ENCODE results near the gene ARHGAP23. TPM values are rescaled to one million over a fixed set of nuclear protein-coding genes. Genes with fewer than 3 reads are reported as not detected.
A peak's percentile ranks its signal among the peaks of the same experiment; 100 is the strongest.
"Not testable (repeated sequence)": the region's sequence is repeated elsewhere in the genome, so short reads cannot be mapped to it uniquely, and the experiment has no call there.

ARHGAP23 gene
- total RNA-seq, 8 experiments from 2014 or later: 5.2 to 21.1 (median 14.0) TPM

DNA sequence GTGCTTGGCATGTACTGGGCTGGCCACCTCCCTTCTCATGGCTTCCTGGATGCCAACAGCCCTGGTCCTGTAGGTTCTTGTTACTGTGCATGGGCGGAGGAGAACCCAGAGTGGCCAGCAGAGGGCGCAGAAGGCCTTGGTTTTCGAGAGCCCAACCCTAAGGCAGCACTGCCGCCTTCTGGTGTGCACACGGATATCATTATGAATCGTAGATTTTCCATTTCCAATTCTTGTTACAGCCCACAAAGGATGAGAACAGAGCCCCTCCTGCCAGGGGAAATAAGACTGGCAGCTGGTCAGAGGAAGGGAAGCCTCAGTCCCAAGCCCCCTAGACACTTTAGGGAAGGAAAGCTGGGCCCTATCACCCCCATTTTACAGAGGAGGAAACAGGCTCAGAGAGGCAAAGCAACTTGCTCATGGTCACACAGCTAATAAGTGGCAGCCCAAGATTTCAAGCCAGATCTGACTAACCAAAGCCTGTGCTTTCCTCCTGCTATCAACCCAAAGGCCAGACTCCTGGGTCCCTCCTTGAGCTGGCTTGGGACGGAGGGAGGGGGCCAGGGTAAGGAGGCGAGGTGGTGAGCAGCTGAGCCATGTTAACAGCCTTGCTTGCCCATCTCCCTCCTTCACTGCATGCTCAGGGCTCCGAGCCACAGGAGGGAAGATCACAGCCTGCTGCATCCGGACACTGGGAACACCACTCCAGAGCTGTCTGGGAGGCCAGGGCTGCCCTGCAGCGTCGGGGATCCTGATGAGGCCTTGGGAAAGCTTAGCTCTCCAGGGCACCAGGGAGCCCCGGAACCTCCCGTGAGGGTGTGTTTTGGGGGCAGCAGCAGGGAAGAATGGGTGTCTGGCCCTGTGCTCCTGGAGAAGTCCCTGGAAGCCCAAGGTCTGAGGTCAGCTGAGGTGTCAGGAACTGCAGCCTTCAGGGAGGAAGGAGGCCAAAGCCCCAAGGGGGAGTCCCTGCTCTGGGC is 64.1 kb downstream of the ARHGAP23 start:
- ATAC-seq (replicated peaks in 6 of 8): peak in 6 of 8 experiments; percentile 38 to 58 (median 52)
- H3K4me3 ChIP-seq; H3K27ac ChIP-seq; H3K4me1 ChIP-seq (replicated peaks in 1 of 2): not testable (repeated sequence)
- in situ Hi-C loops (cut with MboI; ENCODE audit: low pct_unique_long_range_greater_than_20kb in 2 of 9, low sequenced_read_pairs in 9 of 9, unreplicated experiment in 9 of 9): loop anchor here in 2 of 9 experiments (5.0 to 10.0 kb wide), 2 partner anchors 172 to 175 kb away; no protein-coding TSS in a partner anchor
- 94 to 100% (median 100%) methylated on average over 1 to 5 of the region's 14 CpGs; no CpG with 5 or more reads in 7 of the 10 experiments for WGBS, 10 experiments

DNA sequence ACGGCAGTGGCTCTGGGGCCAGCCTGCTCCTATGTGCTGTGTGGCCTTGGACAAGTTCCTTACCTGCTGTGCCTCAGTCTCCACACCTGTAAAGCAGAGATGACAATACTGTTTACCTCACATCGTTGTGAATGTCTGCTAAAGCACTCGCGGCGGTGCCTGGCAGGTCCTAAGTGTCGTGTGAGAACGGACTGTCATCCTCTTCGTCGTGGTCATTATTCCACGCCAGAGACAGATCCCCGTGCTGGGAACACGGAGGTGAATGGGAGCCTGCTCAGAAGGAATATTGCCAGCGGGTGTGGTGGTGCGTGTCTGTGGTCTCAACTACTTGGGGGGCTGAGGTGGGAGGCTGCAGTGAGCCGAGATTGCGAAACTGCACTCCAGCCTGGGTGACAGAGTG is 65.9 kb downstream of the ARHGAP23 start:
- ATAC-seq (replicated peaks in 6 of 8); H3K4me1 ChIP-seq (replicated peaks in 1 of 2); H3K27ac ChIP-seq; H3K4me3 ChIP-seq: not testable (repeated sequence)
- 80 to 97% (median 89%) methylated on average over 1 to 15 of the region's 16 CpGs; no CpG with 5 or more reads in 6 of the 10 experiments for WGBS, 10 experiments
- in situ Hi-C loops (cut with MboI; ENCODE audit: low pct_unique_long_range_greater_than_20kb in 2 of 9, low sequenced_read_pairs in 9 of 9, unreplicated experiment in 9 of 9): loop anchor here in 2 of 9 experiments (5.0 to 10.0 kb wide), 2 partner anchors 171 to 173 kb away; no protein-coding TSS in a partner anchor

DNA sequence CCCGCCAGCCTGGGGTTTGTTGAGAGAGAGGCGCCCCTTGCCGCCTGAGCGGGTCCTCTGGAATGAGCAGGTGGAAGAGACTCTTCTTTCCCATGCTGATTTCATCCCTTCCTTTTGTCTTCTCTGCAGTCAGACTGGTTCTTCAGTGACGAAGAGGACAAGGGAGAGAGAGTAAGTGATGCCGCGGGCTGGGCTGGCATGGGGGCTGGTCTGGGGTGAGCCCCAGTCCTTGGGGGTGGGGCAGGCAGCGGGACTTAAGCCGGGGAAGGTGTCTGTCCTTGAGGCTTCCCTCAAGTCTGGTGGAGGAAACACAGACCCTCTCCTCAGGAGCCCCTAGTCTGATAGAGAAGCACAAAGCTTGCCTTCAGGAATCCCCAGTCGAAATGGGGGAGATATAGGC is 69.4 kb downstream of the ARHGAP23 start:
- in situ Hi-C loops (cut with MboI; ENCODE audit: low pct_unique_long_range_greater_than_20kb in 2 of 9, low sequenced_read_pairs in 9 of 9, unreplicated experiment in 9 of 9): loop anchor here in 1 of 9 experiments (10.0 kb wide), 1 partner anchor 167 kb away; no protein-coding TSS in a partner anchor
- WGBS, 10 experiments: 100% methylated on average over 1 of the region's 10 CpGs; no CpG with 5 or more reads in 9 of the 10 experiments
- H3K27ac ChIP-seq; H3K4me3 ChIP-seq; ATAC-seq (replicated peaks in 6 of 8); H3K4me1 ChIP-seq (replicated peaks in 1 of 2): not testable (repeated sequence)

DNA sequence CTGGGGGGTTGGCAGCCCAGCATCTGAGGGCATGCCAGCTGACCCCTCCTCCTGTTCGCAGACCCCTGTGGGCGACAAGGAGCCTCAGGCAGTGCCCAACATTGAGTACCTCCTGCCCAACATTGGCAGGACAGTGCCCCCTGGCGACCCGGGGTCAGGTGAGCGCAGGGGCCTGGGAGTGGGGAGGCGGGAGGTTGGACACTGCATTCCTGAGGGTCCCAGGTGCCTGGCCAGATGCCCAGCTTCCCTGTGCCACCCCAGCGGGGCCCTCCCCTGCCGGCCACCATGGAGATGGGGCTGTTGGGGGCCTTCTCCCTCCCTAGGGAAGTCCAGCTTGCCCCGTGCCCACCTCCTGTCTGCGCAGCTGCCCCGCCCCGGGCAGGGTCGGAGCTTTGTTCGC is 70.1 kb downstream of the ARHGAP23 start:
- Histone ChIP-seq H3K27ac (no peak overlapping the region), H3K4me1 (replicated peaks in 1 of 2) (no peaks in the 10 kb centered on the region), H3K4me3 (no peak overlapping the region)
- 100% methylated on average over 2 of the region's 14 CpGs; no CpG with 5 or more reads in 8 of the 10 experiments for WGBS, 10 experiments
- no peak for ATAC-seq (replicated peaks in 6 of 8)
- in situ Hi-C loops (cut with MboI; ENCODE audit: low pct_unique_long_range_greater_than_20kb in 2 of 9, low sequenced_read_pairs in 9 of 9, unreplicated experiment in 9 of 9): loop anchor here in 1 of 9 experiments (10.0 kb wide), 1 partner anchor 166 kb away; no protein-coding TSS in a partner anchor

DNA sequence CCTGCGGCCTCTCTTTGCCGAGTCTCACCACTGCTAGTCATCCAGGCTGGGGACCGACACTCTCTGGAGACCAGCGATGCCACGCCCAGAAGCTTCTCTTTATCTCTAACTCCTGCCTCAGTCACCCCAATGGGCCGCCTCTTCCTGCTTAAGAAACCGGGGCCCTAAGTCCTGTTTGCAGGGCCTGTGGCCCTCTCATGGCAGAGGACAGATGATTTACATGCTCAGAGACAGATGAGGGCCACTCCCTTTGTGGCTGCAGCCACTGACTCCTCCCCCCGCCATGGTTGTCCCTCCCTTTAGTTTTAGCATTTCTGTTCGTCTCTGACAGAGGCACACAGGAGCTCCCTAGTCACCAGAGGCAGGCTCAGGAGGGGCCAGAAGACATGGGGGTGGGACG is 71.0 kb downstream of the ARHGAP23 start:
- in situ Hi-C loops (cut with MboI; ENCODE audit: low pct_unique_long_range_greater_than_20kb in 2 of 9, low sequenced_read_pairs in 9 of 9, unreplicated experiment in 9 of 9): loop anchor here in 1 of 9 experiments (10.0 kb wide), 1 partner anchor 166 kb away; no protein-coding TSS in a partner anchor
- not testable (repeated sequence) for H3K4me1 ChIP-seq (replicated peaks in 1 of 2); ATAC-seq (replicated peaks in 6 of 8); H3K4me3 ChIP-seq; H3K27ac ChIP-seq
- WGBS, 10 experiments: no CpG with 5 or more reads among the region's 10 CpGs

DNA sequence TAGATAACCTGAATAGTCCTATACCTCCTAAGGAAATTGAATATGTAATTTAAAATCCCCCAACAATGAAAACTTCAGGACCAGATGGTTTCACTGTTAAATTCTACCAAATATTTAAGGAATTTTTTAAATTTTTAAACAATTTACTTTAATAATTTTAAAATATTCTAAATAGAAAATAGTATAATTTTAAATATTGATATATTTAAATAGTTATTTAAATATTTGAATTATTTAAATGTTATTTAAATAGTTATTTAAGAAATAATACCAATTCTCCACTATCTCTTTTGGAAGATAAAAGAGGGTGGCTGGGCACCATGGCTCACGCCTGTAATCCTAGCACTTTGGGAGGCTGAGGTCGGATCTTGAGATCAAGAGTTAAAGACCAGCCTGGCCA is 73.5 kb downstream of the ARHGAP23 start:
- in situ Hi-C loops (cut with MboI; ENCODE audit: low pct_unique_long_range_greater_than_20kb in 2 of 9, low sequenced_read_pairs in 9 of 9, unreplicated experiment in 9 of 9): loop anchor here in 2 of 9 experiments (25.0 kb wide), 1 partner anchor 161 kb away; the partner anchor contains the start of gene EPOP (in 2 of the 2)
- WGBS, 10 experiments: 100% methylated on average over 1 of the region's 2 CpGs; no CpG with 5 or more reads in 9 of the 10 experiments
- H3K4me1 ChIP-seq (replicated peaks in 1 of 2); H3K27ac ChIP-seq; ATAC-seq (replicated peaks in 6 of 8); H3K4me3 ChIP-seq: not testable (repeated sequence)

DNA sequence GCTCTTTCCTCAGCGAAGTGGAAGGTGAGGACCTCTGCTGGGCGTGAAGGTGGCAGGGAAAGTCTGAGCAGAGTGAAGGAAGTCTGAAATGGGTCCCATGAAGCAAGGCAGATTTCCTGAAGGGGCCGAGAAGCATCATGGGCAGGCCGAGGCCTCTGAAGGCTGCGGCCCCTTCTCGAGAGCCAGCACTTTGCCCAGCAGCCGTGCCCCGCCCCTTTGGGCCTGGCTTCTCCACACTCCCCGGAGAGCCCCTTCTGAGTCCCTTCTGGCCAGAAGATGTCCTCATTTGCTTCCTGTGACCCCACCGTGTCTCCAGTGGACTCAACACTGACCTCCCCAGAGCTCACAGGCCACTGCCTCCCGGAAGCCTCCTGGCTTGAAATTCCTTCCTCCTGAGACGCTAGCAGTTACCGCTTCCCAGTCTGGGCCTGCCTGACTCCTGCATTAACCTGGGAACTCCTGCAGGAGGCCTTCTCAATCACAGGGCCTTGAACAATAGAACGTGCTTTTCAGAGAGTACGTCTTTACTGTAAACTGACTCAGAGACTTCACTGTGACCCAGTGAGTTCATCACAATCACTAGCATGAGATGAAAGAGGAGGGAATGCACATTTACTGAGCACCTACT is 75.1 kb downstream of the ARHGAP23 start:
- WGBS, 10 experiments: 90% methylated on average over 2 of the region's 15 CpGs; no CpG with 5 or more reads in 9 of the 10 experiments
- in situ Hi-C loops (cut with MboI; ENCODE audit: low pct_unique_long_range_greater_than_20kb in 2 of 9, low sequenced_read_pairs in 9 of 9, unreplicated experiment in 9 of 9): loop anchor here in 2 of 9 experiments (25.0 kb wide), 1 partner anchor 159 kb away; the partner anchor contains the start of gene EPOP (in 2 of the 2)
- not testable (repeated sequence) for H3K4me3 ChIP-seq; ATAC-seq (replicated peaks in 6 of 8); H3K4me1 ChIP-seq (replicated peaks in 1 of 2); H3K27ac ChIP-seq

DNA sequence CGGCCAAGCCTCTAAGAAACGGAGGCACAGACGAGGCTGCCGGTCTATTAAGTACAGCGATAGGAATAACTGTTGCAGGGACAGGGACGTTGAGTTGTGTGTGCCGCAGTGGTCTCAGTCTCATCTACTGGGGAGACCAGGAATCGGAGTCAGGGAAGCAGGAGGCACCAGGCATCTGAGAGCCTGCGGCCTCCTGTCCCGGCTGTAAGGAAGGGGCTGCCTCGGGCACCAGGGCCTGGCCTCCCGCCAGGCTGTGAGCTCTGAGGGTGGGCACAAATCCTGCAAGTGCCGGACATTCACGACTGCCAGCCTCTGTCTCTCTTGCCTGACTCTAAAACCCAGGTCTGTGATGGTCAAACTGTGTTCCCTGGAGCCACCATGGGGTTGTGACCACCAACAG is 76.0 kb downstream of the ARHGAP23 start:
- ATAC-seq (replicated peaks in 6 of 8): no peak

DNA sequence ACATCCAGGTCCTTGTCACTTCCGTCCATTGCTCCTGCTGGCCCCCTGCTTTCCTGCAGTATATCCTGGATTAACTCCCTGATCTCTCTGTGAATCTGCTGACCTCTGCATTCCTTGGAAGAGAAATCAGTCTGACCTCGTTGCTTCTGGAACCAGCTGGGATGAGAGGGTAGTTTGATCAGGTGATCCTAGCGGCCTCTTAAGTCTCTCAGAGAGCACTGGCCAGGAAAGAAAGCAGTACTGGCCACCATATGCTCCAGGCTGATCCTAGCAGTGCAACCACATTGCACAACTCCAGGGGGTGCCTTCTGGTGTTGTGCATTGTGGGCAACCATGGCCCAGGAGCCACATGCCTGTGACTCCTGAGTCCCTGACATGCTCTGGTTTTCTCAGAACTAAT is 79.2 kb downstream of the ARHGAP23 start:
- ATAC-seq (replicated peaks in 6 of 8): no peak
- Histone ChIP-seq H3K27ac (no peak overlapping the region), H3K4me1 (replicated peaks in 1 of 2) (peaks cover 8 to 16% of the 10 kb centered on the region in 2 donors), H3K4me3 (no peak overlapping the region)
- WGBS, 10 experiments: 80 to 100% (median 100%) methylated on average over 1 of the region's 3 CpGs; no CpG with 5 or more reads in 7 of the 10 experiments
- in situ Hi-C loops (cut with MboI; ENCODE audit: low pct_unique_long_range_greater_than_20kb in 2 of 9, low sequenced_read_pairs in 9 of 9, unreplicated experiment in 9 of 9): loop anchor here in 2 of 9 experiments (25.0 kb wide), 1 partner anchor 155 kb away; the partner anchor contains the start of gene EPOP (in 2 of the 2)

More for the DNA sequence above, 76.0 kb downstream of the ARHGAP23 start:
- Histone ChIP-seq H3K4me1 (replicated peaks in 1 of 2) (no peaks in the 10 kb centered on the region), H3K27ac (no peak overlapping the region), H3K4me3 (no peak overlapping the region)
- 79 to 100% (median 95%) methylated on average over 3 to 7 of the region's 14 CpGs; no CpG with 5 or more reads in 6 of the 10 experiments for WGBS, 10 experiments
- in situ Hi-C loops (cut with MboI; ENCODE audit: low pct_unique_long_range_greater_than_20kb in 2 of 9, low sequenced_read_pairs in 9 of 9, unreplicated experiment in 9 of 9): loop anchor here in 2 of 9 experiments (25.0 kb wide), 1 partner anchor 158 kb away; the partner anchor contains the start of gene EPOP (in 2 of the 2)

DNA sequence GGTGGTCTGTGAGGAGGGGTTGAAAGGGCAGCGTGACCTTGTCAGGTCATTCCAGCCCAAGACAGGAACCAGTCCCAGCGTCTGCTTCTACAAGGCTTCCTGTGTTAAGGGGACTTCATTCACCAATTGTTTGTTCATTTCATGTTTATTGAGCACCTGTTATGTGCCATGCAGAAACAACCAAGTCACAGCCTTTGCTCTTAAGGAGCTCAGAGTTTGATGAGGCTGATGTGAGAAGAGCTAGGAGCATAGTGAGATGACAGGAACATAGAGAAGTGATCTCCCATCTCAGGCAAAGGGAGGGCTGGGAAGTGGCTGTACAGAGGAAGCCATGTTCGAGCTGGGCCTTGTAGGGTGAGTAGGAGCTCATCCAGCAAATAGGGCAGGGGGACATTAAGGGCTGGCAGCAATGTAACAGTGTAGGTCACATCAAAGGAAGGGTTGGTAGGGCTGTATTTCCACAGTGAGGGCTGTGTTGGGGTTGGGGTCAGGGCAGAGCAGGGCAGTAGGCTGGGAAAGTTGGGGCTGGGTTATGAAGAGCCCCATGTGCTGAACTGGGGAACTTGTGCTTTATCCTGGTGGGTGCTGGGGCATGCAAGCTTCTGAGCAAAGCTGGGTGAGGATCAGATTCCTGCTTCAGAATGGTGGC is 79.8 kb downstream of the ARHGAP23 start:
- WGBS, 10 experiments: 80 to 100% (median 100%) methylated on average over 1 to 2 of the region's 3 CpGs; no CpG with 5 or more reads in 5 of the 10 experiments
- Histone ChIP-seq H3K27ac (no peak overlapping the region), H3K4me1 (replicated peaks in 1 of 2) (peaks cover 8 to 16% of the 10 kb centered on the region in 2 donors), H3K4me3 (no peak overlapping the region)
- no peak for ATAC-seq (replicated peaks in 6 of 8)
- in situ Hi-C loops (cut with MboI; ENCODE audit: low pct_unique_long_range_greater_than_20kb in 2 of 9, low sequenced_read_pairs in 9 of 9, unreplicated experiment in 9 of 9): loop anchor here in 2 of 9 experiments (25.0 kb wide), 1 partner anchor 154 kb away; the partner anchor contains the start of gene EPOP (in 2 of the 2)

DNA sequence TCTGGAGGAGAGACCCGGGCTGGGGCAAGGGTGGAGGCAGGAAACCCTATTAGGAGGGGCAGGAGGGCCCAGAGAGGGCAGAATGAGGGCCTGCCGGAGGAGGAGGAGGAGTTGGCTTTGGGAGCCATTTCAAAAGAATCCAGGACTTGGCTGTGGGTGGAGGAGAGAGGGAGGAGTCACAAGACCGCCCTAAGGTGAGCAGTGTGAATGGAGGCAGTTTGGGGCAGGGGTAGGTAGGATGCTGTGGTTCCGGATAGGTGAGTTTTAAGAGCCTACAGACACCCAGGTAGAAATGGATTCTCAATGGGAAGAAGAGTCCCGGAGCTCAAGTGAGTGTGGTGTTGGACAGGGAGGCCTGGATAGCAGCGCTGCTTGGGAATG is 80.3 kb downstream of the ARHGAP23 start:
- in situ Hi-C loops (cut with MboI; ENCODE audit: low pct_unique_long_range_greater_than_20kb in 2 of 9, low sequenced_read_pairs in 9 of 9, unreplicated experiment in 9 of 9): loop anchor here in 2 of 9 experiments (25.0 kb wide), 1 partner anchor 154 kb away; the partner anchor contains the start of gene EPOP (in 2 of the 2)
- Histone ChIP-seq H3K4me1 (replicated peaks in 1 of 2) (peaks cover 8 to 16% of the 10 kb centered on the region in 2 donors), H3K4me3 (no peak overlapping the region), H3K27ac (no peak overlapping the region)
- no peak for ATAC-seq (replicated peaks in 6 of 8)
- 80 to 100% (median 90%) methylated on average over 1 to 3 of the region's 6 CpGs; no CpG with 5 or more reads in 5 of the 10 experiments for WGBS, 10 experiments
